Cardiac fibroblast (primary cell): ENCODE results near the gene WNT9B.

ENCODE experiments used
- DNase-seq, 2 donors: peaks; one replicate each; pipeline versions ENCODE4 v3.0.0 to v3.0.0-alpha.2; 2010; ENCODE audit warnings: low read depth in 2 of 2
- H3K4me3 ChIP-seq, 2 donors: replicated peaks in 1 of 2; 1 replicate in 1 of 2; 2 replicates in 1 of 2; pipeline ENCODE4 v1.5.1; 2011; ENCODE audit warnings: low read depth in 2 of 2, low read length in 2 of 2, mild to moderate bottlenecking in 2 of 2, moderate library complexity in 1 of 2
- CTCF ChIP-seq: IDR thresholded peaks from one replicate; pipeline ENCODE4 v1.5.1; 2011; ENCODE audit warnings: low read depth, mild to moderate bottlenecking, low read length, inconsistent platforms

The WNT9B gene

GRCh38 chr17:46841561-46842379, 9.6 kb upstream of the WNT9B start:
- TF ChIP-seq CTCF: peak; percentile 31
- DNase-seq: no peak
- peak overlapping the region in 1 of 2 donors; percentile 5 for H3K4me3 ChIP-seq

- peak; percentile 78 for TF ChIP-seq CTCF
- DNase-seq: peak in 1 of 2 donors; percentile 22
- no peak overlapping the region for H3K4me3 ChIP-seq
These were observed 8.5 kb upstream of the WNT9B start for GRCh38 chr17:46842835-46843234.

- no peak for TF ChIP-seq CTCF
- no peak for DNase-seq
- H3K4me3 ChIP-seq: no peak overlapping the region
These were observed 3.9 kb upstream of the WNT9B start for GRCh38 chr17:46847204-46848191.

GRCh38 chr17:46848534-46848933, 2.8 kb upstream of the WNT9B start:
- no peak for DNase-seq
- TF ChIP-seq CTCF: no peak

GRCh38 chr17:46850688-46851028, 725 bp upstream of the WNT9B start:
- TF ChIP-seq CTCF: no peak
- no peak for DNase-seq
- H3K4me3 ChIP-seq: no peak overlapping the region

More at GRCh38 chr17:46848534-46848933, 2.8 kb upstream of the WNT9B start:
- no peak overlapping the region for H3K4me3 ChIP-seq

- peak in 1 of 2 donors; percentile 28 for DNase-seq
- H3K4me3 ChIP-seq: no peak overlapping the region
- no peak for TF ChIP-seq CTCF
These were observed 2.6 kb downstream of the WNT9B start for GRCh38 chr17:46853896-46854444.
